CD4-positive, alpha-beta T cell treated with Interleukin-17A for 4 hours (primary cell): ENCODE measurements around the gene LSM3.

ENCODE experiments used
- DNase-seq: peaks from one replicate; pipeline ENCODE4 v3.0.0-alpha.2; 2020; ENCODE audit warnings: mixed read lengths

The LSM3 gene

GRCh38 chr3:14178247-14179113 lies at the start of gene LSM3, which contains the start of gene XPC:
LSM3 (plus strand) TSS chr3:14178817; CDS start chr3:14178861, 44 bp downstream.
XPC (minus strand) TSS chr3:14178601; CDS start chr3:14178568, 33 bp downstream.
- peak; percentile 98 for DNase-seq

- DNase-seq: no peak
These were observed 49.3 kb upstream of the LSM3 start for GRCh38 chr3:14129296-14129695.

DNA sequence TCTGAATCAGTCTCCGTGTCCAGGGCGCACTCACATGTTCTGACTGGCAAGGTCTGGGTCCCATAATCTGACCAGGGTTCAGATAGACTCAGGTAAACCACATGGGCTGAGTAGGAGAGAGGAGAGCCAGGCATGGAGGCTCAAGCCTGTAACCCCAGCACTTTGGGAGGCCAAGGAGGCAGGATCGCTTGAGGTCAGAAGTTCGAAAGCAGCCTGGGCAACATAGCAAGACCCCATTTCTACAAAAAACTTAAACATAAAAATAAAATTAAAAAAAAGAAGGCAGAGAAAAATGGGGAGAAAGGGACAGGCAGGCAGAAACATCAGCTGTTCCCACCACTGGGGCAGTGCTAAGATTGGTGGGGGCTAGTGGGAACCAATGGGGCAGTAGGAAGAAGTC lies 48.4 kb upstream of the LSM3 start:
- no peak for DNase-seq

DNA sequence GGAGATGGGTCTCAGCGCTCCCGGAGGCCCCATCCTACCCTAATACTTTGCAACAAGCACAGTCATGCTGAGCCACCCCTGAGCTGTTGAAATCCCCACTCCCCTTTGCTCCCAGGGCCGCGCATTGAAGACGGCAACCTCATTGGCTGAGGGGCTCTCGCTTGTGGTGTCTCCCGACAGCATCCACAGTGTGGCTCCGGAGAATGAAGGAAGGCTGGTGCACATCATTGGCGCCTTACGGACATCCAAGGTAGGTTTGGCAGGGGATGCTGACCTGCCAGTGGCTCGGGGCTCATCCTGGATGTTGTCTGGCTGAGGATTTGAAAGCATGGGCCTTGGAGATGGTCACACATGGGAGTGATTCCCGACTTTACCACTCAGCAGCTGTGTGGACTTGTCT lies 47.9 kb upstream of the LSM3 start:
- DNase-seq: no peak

DNA sequence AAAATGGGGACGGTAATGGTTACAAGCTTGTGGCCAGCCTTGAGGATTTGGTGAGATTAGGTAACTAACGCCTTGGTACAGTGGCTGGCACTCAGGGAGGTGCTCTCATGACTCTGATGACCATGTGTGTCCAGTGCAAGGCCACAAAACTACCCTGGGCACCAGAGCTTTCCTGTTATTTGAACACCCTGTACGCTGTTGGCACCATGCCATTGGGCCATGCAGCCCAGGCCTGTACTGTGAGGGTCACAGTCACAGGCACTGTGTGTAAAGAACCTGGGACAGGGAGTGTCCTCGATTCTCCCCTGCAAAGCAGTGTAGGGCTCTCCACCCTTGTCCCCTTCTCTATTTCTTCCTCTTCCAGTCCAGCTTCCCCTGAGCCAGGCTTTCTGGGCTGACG lies 47.5 kb upstream of the LSM3 start:
- DNase-seq: no peak

DNA sequence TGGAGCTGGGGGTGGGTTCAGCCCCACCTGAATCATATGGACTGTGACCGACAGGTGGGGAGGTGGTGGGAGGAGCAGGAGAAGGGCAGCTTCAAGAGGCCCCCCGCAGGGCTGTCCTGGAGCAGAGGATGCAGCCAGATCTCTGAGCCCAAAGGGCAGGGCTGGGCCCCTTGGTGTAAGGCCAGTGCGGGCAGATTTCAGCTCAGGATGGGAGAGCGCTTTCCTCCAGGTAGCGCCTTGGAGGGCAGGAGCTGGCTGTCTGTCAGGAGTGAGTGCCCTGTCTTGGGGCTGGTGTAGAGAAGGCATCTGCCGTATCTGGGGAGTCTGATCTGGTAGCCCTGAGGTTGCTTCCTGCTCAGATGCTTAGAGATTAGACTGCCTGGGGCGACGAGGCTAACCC lies 46.5 kb upstream of the LSM3 start:
- no peak for DNase-seq

DNA sequence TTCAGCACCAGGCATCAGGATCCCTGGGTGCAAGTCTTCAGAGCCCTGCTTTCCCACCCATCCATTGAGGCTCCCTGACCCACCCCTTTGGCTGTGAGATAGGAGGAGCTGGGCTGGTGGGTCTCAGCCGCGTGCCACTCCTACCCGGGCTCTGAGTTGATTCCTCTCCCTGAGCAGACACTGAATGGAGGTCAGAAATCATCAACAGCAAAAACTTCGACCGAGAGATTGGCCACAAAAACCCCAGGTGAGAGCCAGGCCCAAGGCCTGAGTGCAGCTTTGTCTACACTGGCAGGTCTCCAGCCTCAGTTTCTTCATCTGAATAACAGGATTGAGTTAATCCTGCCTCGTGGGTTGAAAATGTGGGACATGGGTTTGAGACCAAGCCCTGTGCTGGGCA lies 45.9 kb upstream of the LSM3 start:
- no peak for DNase-seq

GRCh38 chr3:14133188-14133800 lies 45.3 kb upstream of the LSM3 start:
- no peak for DNase-seq

DNA sequence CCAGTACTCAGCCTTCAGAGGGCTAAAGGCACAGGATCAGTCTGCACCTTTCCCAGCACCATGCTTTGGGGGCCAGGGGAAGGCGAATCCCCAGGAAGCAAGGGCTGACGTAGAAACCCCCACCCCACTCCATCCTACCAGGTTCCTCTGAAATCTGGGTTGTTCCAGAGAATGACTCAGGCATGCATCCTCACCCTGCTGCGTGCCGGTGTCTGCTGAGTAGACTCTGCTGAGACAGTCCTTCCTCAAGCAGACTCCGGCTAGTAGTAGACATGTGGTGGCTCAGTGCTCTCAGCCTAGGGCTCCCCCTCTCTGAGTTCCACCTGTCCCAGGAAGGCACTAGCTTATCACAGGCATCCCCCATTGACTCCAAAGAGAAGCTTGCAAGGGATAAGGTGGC lies 44.7 kb upstream of the LSM3 start:
- DNase-seq: no peak

- no peak for DNase-seq
These were observed 44.3 kb upstream of the LSM3 start for GRCh38 chr3:14134291-14134690.

- no peak for DNase-seq
These were observed 43.0 kb upstream of the LSM3 start for GRCh38 chr3:14135581-14135980.

DNA sequence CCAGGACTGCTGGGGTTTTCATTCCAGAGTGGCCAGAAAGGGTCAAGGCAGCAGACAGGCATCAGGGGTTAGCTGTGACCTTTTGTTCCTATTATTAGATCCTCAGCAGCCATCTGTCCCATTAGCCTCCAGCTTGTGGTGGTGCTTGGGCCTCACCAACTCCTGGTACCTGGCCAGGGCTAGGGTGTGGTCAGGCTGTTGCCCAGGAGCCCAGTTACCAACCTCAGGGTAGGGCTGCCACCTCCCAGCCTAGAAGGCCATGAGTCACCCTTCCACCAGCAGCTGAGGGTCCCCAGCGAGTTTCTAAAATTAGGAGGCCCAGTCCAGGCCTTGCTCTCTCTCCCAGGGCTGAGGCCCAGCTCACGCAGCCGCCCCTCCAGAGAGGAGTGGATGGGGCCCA lies 41.6 kb upstream of the LSM3 start:
- DNase-seq: no peak

DNA sequence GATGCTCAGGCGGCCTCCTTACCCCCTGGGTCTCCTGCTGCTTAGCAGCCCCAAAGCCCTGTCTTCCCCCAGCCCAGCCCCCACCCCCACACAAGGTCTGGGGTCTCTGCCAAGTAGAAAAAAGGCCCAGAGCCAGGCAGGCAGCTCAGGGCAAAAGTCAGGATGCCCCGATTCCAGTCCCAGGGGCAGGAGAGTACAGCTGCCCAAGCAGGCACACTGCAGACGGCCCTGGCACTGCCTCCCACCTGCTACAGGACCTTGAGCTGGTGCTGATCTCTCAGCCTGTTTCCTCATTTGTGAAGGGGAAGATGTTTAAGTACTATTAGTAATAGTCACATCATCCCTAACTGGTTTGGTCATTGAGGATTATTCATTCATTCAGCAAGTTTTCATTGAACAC lies 41.2 kb upstream of the LSM3 start:
- DNase-seq: no peak

DNA sequence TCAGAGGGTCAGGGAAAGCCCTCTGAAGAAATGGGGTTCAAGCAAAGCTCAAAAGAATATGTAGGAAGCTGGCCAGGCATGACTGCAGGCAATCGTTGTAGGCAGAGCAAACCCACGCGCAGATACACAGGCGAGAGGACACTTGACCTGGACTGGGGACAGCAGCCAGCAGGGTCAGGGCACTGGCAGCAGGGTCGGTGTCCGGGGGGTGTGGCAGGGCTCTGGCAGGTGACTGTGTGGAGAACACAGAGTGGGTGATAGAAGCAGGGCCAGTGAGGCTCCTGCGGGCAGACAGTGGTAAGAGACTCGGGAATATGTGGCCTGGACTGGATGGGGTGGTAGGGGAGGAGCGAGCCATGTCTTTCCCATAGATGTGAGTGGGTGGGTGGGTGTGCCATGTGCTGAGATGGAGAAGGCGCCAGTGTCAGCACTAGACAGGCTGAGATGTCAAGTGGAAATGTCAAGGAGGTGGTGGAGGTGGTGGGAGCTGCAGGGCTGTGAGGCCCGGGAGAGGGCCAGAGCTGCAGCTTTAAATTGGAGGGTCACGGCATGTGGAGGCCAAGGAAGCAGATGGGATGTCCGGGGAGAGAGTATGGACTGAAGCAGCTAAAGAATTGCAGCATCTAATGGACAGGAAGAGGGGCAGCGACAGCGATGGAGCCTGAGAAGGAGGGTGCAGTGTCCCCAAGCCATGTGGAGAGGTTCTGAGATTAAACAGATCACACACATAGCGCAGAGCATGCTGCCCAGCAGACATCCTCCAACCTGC lies 40.3 kb upstream of the LSM3 start:
- DNase-seq: no peak

DNA sequence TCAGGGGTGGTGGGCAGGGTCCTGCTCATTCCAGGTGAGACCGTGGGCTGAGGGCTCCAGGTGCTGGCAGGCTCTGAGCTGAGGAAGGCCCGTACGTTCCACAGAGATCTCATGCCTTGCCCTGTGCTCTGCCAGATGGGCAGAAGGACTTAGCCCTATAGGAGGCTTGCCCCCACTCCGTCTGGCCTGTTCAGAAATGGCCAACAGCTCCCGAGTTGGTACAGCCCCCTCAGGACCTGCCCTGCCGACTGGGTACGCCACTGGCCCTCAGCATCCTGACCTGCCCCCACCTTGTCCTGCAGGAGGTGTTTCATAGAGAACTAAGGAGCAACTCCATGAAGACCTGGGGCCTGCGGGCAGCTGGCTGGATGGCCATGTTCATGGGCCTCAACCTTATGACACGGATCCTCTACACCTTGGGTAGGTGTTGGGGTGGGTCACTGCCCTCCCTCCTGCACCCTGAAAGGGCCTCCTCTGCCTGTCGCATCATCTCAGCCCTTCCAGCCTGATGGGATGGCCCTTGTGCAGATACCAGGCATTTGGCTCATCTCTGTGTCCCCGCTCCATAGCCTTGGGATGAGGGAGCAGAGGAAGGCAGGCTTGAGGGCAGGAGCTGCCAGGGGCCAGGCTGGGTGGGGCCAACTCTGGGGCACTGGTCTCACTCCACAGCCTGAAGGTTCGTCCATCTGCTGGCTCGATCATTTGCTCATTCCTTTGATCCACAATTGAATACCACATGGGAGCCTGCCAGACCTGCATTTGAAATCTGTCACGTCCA lies 39.5 kb upstream of the LSM3 start:
- DNase-seq: no peak

DNA sequence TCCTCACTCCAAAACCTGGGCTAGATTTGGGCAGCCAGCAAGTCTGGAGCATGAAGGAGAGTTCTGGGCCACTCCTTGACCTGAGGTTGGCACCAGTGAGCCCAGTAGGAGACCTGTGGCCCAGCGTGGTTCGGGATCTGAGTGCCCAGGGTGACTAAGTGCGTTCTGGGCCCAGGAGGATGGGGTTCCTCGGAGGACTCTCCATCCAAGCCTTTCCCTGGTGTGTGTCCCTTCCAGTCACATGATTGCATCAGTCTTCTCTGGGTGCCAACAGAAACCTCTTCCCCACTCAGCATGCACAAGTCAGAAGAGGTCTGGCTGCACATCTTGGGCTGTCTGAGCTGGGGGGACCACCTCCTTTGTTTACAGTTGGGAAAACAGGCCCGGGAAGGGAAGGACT lies 38.8 kb upstream of the LSM3 start:
- no peak for DNase-seq

DNA sequence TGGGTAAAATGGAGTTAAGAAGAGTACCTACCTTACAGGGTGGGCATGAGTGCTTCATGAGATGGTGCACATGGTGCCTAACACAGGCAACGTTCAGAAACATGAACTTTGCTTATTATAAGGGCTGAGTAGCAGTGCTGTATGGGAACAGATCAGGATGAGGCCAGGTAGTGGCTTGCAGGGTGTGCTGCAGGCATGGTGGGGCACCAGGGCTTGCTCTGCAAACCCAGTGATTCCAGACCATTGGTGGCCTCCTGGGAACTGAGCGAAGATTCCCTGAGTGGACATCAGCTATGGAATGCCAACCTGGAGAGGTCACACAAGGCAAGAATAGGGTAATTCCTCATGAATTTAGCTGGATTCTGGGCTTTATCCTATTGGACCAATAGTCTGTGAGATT lies 37.9 kb upstream of the LSM3 start:
- DNase-seq: no peak

DNA sequence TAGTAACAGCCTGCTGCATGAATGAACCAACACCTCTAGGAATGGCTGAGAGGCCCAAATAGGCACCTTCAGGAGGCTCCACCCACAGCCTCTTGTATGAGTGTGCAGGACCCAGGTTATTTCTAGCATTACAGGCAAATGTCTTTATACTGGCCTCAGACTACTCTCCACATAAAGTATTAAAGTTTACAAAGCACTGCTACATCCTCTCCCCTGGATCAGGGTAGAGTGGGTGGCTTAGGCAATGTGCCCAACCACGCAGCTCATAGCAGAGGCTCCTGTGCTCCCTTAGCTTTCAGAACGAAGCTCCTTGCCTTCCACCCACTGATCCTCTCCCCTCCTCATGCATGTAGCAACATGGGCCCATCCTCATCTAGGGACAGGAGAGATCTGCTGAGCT lies 37.5 kb upstream of the LSM3 start:
- DNase-seq: no peak

DNA sequence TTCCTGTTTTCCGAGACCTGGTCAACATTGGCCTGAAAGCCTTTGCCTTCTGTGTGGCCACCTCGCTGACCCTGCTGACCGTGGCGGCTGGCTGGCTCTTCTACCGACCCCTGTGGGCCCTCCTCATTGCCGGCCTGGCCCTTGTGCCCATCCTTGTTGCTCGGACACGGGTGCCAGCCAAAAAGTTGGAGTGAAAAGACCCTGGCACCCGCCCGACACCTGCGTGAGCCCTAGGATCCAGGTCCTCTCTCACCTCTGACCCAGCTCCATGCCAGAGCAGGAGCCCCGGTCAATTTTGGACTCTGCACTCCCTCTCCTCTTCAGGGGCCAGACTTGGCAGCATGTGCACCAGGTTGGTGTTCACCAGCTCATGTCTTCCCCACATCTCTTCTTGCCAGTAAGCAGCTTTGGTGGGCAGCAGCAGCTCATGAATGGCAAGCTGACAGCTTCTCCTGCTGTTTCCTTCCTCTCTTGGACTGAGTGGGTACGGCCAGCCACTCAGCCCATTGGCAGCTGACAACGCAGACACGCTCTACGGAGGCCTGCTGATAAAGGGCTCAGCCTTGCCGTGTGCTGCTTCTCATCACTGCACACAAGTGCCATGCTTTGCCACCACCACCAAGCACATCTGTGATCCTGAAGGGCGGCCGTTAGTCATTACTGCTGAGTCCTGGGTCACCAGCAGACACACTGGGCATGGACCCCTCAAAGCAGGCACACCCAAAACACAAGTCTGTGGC lies 36.8 kb upstream of the LSM3 start:
- peak; percentile 26 for DNase-seq

DNA sequence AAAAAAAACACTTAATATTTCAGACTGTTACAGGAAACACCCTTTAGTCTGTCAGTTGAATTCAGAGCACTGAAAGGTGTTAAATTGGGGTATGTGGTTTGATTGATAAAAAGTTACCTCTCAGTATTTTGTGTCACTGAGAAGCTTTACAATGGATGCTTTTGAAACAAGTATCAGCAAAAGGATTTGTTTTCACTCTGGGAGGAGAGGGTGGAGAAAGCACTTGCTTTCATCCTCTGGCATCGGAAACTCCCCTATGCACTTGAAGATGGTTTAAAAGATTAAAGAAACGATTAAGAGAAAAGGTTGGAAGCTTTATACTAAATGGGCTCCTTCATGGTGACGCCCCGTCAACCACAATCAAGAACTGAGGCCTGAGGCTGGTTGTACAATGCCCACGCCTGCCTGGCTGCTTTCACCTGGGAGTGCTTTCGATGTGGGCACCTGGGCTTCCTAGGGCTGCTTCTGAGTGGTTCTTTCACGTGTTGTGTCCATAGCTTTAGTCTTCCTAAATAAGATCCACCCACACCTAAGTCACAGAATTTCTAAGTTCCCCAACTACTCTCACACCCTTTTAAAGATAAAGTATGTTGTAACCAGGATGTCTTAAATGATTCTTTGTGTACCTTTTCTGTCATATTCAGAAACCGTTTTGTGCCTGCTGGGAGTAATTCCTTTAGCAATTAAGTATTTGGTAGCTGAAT lies 35.9 kb upstream of the LSM3 start:
- peak; percentile 68 for DNase-seq
